Amniotic epithelial cell (primary cell): ENCODE measurements around the gene MBP.

ENCODE experiments used
- DNase-seq: peaks from one replicate; pipeline ENCODE4 v3.0.0-alpha.2; 2010; ENCODE audit warnings: low read depth

Gene MBP

DNA sequence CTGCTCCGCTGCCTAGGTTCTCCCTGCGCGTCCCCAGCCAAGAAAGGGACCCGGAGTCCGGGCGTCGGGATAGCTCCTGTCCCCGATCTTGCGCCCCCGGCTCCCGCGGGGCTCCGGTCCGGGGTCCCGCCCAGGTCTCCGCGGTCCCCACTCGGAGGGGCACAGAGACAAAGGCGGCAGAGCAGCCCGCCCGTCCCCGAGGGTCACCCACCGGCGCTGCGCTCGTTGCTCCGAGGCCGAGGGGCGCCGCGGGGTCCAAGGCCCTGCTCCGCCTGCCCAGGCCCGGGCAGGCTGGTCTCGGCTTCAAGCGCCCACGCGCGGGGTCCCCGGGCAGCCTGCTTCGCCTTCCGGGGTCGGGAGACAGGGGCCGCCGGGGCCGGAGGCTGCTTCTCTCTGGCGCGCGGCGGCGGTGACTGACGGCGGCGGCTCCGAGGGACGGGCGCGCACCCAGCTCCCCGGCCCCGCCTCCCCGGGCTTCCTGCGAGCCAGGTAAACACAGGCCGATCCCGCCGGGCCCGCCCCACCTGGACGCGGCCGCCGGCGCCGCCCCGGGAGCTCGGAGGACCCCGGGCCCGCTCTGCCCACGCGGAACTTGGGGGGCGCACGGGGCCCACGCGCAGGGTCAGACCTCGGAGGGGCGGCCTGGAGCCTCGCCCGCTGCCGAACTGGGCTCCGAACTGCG, at the start of gene MBP:
Gene MBP (minus strand): TSS at position 415 of the 682 bp plus-strand sequence. CDS start 27,522 bp downstream, outside the sequence.
- no peak for DNase-seq

DNA sequence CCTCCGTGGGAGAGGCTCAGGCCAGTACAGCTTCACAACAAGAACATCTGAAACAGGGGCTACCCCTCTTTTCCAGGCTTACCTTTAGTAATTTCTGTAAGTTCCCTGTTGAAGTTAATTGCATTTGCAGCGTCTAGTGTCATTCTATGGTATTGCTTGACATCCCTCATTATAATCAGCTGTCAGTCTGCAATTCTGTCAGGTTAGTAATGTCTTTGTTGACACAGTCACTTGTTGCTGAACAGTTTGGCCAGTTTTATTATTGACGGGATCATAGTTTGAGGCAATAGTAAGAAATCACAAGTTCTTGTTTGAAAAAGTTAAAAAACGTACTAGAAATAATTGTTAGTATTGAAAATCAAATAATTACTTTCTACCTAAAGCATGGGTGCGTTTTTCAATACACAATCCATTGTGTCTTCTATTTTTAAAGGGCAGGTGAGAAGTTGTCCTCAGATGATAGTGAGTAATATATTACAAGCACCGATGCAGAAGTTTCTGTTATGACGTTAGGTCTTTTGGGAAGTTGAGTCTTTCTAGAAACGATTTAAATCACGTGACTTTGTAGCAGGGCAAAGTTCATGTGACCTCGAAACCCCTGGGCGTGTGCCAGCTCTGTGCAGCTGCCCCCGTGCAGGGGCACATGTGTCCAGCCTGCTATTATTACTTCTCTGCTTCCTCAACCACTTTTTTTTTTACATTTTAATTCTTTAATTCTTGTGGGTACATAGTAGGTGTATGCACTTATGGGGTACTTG, 49.5 kb upstream of the MBP start:
- no peak for DNase-seq

DNA sequence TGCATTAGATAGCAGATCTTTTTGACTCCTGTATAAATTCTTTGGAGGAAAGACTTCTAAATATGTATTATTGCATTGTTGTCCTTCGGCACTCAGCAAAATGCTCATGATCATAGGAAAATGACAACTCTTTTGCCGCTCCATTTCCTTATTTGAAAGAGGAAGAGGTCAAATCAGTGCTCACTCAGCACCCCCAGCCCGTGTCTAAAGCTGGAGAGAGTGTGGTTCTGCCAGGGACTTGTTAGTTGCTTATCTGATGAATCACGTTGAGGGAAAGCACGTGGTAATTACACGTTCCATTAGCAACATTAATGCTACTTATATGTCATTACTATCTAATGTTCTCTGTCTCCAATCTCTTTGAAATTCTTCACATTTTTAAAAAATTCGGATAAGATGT, 46.0 kb upstream of the MBP start:
- peak; percentile 87 for DNase-seq

DNA sequence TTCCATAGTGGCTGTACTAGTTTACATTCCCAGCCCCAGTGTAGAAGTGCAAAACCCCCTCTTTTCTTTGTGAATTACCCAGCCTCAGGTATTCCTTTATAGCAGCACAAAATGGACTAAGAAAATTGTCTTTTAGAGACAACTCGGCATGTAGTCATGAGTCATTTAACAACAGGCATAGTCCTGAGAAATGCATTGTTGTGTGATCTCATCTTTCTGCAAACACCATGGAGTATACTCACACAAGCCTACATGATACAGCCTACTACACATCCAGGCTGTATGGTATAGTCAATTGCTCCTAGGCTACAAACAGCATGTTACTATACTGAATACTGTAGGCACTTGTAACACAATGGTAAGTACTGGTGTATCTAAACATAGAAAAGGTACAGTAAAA, 44.4 kb upstream of the MBP start:
- DNase-seq = peak; percentile 80

DNA sequence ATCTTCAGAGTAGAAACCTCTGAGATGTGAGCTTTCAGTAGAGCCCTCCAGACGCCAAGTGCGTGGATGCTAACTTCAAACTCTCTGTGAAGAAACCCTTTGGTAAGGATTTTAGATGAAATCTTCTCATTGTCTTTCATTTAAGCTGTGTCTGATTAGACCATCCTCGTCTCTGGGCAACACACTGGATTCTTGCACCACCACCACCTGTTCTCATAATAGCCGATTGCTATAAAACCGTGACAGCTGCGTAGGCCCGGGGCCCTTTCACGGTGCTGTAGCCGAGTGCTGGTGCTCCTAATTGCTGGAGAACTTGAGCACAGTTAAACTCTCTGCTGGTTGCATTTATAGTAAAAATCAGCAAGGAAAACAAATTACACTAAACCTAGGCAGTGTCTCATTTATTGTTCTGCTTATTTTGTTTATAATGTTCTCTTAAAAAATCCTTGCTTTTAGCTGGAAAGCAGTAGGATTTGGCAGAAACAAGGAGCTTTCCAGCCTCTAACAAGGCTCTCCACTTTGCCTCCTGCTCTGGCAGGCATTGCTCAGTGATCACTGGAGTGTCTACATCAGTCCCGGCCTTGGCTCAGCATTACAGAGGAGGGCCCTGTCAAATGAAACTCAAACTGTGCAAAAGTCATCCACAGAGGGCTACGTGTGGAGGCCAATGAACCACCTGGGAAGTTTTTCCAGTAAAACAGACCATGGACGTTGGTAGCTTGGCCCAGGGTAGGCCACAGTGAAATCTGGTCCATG, 40.9 kb upstream of the MBP start:
- DNase-seq = no peak

DNA sequence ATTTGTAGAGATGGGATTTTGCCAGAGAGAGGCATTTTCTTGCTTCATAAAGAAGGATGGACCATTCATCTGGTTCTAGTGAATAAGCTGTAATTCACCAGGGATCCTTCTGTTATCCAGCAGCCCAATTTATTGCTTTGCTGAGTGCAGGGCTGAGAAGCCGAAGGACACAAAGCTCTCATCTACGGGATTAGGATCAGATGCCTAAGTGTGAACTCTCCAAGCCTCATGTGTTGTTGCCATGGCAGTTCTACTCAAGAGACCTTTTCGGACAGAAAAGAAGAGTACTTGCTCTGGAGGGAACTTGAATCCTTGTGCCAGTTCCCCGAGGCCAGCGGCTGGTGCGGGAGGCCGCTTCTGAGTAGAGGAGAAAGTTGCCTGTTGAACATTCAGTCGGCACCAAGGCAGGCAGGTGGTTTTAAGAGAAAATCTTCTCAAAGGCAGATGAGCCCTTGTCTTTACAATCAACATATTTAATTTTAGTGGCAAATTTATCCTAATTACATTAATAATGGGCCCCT, 38.4 kb upstream of the MBP start:
- no peak for DNase-seq

DNA sequence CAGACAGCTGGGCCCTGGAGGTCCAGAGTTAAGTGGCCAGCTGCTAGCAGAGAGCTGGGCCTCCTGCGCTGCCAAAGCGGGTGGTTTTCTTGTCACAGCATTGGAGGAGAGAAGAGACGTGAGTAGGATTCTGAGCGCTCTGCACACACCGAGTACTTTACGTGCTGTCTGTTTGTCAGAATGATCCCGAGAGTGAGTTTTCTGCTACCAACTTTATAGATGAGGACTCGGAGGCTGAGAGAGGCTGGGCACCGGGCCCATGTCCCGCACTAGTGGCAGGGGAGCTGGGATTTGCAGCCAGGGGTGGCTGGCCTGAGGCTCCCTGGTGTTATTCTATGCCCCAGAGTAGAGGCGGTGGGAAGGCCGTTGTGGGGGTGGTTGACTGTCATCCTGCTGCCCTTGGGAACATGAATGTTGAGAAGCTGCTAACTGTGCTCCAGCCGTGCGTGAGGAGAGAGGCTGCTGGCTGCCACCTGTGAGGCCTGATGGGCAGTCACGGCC, 36.3 kb upstream of the MBP start:
- no peak for DNase-seq

DNA sequence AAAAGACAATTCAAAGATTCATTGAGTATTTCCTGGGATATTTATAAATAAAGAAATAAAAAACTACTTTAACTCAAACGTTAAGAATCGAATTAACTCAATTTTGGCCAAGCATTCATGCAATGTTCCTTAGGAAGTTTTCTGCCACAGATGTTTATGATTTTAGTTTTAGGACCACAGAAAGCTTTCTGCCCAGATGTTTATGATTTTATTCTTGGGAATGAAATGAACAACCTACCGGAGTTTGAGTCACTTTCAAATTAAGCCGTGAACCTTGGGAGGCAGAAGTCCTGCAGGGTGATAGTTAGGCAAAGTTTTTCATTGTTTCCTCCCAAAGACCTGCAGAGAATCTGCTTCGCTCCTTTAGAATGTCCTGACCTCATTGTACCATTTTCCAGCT, 34.7 kb upstream of the MBP start:
- no peak for DNase-seq

DNA sequence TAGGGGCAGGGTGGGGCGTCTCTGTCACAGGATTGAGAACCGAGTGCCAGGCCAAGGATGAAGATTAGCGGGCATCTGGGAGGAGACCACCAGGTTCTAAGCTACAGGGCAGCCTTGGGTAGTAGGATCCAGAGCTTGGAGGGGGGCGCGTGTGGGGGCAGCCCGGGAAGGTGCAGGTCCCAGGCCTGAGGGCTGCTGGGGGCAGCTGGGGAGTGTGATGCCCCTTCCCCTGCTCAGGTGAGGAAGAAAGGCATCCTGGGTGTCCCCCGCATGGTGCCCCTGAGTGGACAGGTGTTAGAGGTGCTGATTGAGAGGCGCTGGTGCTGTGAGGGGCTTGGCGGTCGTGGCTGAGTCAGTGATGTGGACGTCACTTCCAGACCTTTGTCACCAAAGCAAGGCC, 33.9 kb upstream of the MBP start:
- DNase-seq = no peak

DNA sequence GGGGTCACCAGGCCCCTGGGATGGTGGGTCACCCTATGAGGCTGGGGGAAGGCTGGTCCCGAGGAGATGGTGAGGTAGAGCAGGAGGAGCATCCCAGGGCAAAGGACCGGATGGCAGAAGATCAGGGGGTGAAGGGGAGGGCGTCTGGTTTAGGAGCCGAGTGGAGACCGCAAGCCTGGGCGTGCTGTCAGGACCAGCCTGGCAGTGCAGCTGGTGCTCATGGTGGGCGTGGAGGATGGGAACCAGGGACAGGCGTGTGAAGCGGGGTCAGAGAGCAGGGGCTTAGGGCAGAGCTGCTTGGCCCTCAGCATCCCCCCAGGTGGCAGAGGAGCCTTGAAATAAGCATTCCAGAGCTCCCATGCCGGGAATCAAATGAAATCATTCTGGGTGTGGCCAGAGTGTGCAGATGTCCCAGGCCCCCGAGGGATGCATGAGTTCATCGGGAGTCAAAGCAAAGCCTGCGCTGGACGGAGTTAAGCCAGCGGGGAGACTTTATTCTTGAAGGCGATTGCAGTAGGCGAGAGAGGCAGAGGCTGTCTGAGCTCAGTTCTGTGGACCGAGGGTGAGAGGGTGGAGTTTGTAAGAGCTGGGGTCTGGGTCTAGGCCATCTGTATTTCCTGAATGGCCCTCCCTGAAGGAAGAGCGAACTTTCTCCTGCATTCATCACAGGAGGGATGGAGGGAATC, 33.1 kb upstream of the MBP start:
- DNase-seq = no peak

DNA sequence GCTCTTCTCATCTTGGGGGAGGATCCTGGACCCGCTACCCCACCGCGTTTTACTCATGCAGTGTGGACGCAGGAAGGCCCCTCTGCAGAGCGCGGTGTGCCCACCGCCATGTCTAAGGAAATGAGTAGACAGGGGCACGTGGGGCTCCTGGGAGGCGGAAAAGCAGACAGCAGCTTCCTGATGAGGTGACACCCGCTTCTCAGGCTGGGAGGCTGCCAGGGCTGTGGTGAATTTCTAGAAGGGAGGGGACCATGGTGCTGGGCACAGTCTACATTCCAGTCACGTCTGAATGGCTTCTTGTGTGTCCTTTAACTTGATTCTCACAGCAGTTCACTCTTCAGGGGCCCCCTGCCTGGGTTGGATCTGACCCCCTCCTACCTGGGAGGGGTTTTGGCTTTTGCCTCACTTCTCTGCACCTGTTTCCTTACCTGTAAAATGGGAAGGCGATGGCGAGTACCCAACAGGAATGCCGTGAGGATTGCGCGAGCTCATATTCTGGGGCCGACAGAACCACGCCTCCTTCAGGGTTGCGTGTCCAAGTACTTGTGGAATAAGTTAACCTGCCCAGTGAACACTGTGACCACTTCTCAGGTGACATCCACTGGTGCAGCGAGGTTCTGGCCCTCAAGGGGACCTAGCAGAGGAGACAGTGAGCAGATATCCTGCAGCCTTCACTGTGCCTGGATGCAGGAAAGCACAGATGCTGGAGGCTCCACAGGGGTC, 32.3 kb upstream of the MBP start:
- no peak for DNase-seq

DNA sequence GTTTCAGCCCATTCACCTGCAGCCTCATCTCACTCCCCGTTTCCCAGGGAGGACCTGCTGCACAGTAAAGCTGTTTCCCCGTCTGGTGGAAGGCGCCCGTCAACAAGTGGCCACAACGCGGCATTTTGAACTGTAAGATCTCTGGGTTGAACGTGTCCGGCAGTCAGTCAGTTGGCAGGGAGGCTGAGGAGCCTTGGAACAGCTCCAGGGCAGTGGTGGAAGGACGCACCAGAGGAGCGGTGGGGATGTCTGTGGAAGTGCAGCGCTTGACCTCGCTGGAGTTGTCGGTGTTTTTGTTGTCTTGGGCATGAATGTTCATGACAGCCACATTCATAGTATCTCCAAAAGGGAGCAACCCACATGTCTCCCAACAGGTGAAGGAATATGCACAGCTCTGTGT, 31.4 kb upstream of the MBP start:
- no peak for DNase-seq

DNA sequence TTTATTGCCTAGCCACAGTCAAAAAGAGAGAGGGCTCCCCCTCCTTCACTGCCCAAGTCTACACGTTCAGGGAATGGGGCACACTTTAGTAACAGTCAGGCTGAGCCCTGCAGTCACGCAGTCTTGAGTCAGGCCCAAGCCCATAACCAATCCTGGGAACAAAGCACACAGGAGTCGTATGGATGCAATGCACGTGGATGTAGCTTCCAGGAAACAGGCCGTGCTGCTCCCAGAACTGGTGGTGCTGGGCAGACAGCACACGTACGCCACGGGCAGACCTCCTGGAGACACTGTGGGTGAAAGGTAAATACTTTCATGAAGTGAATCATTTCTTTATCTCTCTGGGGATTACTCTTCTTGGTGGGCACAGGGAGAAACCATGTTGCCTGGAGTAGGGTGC, 30.0 kb upstream of the MBP start:
- peak; percentile 67 for DNase-seq

DNA sequence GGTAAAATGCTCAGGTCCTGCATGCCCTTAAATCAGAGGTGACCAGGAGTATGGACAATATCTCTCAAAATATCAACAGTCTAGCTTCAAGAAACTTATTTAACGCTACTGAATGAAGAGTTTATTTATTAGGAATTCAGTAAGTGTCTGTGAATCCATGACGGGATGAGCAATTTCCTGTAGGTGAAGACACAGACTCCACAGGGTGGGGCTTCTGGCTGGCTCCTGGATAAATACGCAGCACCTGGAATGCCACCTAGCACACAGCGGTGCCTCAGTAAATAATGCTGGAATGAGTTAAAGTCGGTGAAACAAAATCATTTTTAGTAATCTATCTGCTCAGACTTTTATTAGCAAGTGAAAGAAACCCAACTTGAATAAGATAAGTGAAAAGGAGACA, 29.4 kb upstream of the MBP start:
- DNase-seq = no peak

DNA sequence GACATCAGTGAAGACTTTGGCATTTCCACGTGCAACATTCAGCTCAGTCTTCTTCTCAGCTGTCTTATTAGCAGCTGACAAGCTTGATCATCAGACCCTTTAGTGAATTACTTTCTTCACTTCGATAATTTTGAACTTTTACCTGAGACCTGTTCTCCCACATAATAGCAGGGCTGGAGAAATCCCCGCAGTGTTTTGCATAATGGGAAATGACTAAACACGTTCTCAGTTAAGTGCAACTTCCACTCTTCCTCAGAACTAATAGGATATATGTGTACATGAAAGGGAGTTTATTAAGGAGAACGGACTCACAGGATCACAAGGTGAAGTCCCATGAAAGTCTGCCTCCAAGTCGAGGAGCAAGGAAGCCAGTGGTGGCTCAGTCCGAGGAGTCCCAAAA, 28.8 kb upstream of the MBP start:
- no peak for DNase-seq

DNA sequence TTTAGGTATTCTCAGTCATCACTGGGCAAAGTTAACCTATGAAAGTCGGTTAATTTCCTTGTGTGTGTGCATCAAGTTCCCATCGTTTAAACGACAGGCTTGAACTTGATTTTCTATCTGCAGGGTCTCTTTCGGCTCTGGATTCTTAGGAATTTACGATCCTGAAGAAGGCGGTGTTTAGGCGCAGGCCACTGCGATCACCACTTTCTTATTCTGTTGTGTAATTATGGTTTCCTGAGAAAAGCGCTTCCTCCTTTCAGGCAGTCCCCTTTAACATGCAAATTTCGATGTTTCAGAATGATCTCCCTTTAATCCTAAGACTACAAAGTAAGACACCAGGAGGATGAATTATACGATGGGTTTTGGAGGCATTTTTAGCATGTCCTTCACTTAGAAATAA, 27.9 kb upstream of the MBP start:
- DNase-seq = no peak

DNA sequence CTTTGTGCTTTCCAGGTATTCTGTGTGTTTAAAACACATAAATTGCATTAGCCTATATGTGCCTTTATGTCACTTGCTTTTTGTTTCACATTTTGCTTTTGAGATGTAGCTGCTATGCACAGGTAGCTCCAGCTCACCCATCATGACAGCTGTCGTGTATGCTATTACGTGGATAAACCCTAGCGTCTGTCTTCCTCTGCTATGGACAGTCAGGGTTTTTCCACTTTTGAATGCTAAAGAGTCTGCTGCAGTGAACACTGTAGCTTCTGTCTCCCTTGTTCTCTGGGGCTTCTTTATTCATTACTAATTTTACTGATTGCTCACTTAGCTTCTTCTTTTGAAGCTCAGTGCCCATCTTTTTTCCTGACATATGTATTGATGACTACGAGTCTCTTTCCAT, 24.7 kb upstream of the MBP start:
- DNase-seq = no peak

DNA sequence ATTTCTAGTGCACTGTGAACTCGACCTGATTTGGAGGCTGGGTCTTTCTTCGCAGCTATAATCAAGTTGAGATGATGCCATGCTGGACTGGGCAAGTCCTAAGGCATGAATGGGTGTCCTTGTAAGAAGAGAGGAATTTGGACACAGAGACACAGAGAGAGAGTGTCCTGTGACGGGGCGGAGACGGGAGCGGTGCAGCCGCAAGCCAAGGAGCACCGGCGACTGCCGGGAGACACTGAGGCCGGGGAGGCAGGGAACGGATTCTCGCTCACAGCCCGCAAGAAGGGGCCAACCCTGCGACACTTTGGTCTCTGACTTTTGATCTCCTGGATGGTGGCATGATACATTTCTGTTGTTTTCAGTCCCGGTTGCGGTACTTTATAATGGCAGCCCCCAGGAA, 22.4 kb upstream of the MBP start:
- no peak for DNase-seq

DNA sequence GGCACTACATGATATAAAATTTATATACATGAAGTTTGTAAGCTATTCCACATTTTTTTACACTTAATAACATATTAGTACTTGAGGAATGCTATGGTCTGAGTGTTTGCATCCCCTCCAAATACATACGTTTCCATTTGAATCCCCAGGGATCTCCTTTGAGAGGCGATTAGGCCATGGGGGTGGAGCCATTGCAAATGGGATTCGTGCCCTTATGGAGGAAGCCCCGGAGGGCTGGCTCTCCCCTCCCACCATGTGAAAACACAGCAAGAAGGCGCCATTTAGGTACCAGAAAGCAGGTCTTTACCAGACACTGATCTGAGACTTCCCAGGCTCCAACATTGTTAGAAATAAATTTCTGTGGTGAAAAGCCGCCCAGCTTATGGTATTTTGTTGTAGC, 20.8 kb upstream of the MBP start:
- DNase-seq = no peak

DNA sequence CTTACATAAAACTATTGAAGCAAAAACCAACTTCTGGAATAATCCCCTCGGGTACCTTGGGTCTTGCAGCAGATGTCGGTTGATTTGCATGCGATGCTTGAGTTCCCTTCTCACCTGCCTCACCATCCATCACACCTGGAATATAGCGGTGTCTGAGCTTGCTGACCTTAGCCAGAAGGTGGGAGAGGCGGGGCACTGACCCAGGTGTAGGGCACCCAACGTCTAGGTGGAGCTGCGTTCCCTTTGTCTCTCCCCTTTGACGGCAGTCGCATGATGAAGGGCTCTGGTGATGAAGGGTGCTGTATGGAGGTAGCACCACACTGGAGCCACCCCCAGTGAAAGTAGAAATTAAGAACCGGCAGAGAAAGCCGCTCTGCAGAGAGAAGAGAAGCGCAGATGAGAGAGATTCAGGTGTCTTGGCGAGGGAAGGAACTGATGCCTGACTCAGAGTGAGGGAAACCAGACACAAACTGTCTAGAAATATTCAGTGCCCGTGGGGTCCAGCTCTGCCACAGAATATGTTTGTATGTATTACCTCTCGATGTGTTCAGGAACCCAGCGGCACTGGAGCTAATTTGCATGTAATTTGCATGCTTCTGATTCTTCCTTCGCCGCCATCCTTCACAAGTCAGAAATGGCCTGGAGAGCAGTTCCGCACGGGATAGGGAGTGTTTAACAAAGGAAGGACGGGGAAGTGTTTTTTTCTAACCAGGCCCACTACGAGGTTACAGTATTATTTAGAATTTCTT, 19.4 kb upstream of the MBP start:
- DNase-seq = no peak
